HepG2 (cell line): ENCODE results near the gene AP4E1. TPM values are rescaled to one million over a fixed set of nuclear protein-coding genes. Genes with fewer than 3 reads are reported as not detected.

Experiments used
- AFF4 ChIP-seq: sonication (generic); formaldehyde crosslinking; IDR thresholded peaks from 2 replicates; pipeline ENCODE4 v1.4.0; 2020; ENCODE audit warnings: missing genetic modification reagents
- GFI1 ChIP-seq: sonication (generic); formaldehyde crosslinking; IDR thresholded peaks from 2 replicates; pipeline ENCODE4 v1.5.0; 2020; ENCODE audit warnings: missing genetic modification reagents, mild to moderate bottlenecking, borderline replicate concordance
- NPAS2 ChIP-seq: sonication (generic); formaldehyde crosslinking; IDR thresholded peaks from 2 replicates; pipeline ENCODE4 v1.8.0; 2022; ENCODE audit warnings: mild to moderate bottlenecking, missing genetic modification reagents, borderline replicate concordance
- PAF1 ChIP-seq: IDR thresholded peaks from 2 replicates; pipeline ENCODE4 v1.6.1; 2016; ENCODE audit warnings: missing genetic modification reagents, missing compliant biosample characterization
- REPIN1 ChIP-seq: sonication (generic); formaldehyde crosslinking; IDR thresholded peaks from 2 replicates; pipeline ENCODE4 v1.8.0; 2022; ENCODE audit warnings: missing genetic modification reagents, low read depth, mild to moderate bottlenecking, borderline replicate concordance
- RERE ChIP-seq: IDR thresholded peaks from 2 replicates; pipeline ENCODE4 v1.6.1; 2016; ENCODE audit warnings: low read depth, missing genetic modification reagents, missing compliant biosample characterization
- ZNF142 ChIP-seq: sonication (generic); formaldehyde crosslinking; IDR thresholded peaks from 2 replicates; pipeline ENCODE4 v1.4.0; 2020; ENCODE audit warnings: missing genetic modification reagents
- ZNF326 ChIP-seq: sonication (generic); formaldehyde crosslinking; IDR thresholded peaks from 2 replicates; pipeline ENCODE4 v1.4.0; 2020; ENCODE audit warnings: missing genetic modification reagents, borderline replicate concordance
- polyA plus RNA-seq, 8 experiments: library from polyadenylated mRNA; depleted of rRNA in 3 of 8; stranded (reverse) in 7 of 8; unstranded in 1 of 8; fragments of >200 nt; fragmentation: Illumina TruSeq in 4 of 8; extraction: Trizol in 4 of 8; gene quantifications; 2 replicates each; pipeline versions ENCODE4 v1.2.1 to v1.2.3, GENCODE V29; 2011 to 2016; ENCODE audit warnings: low read depth in 4 of 8, missing spikeins in 1 of 8, mixed read lengths in 1 of 8; ENCODE audit not compliant: insufficient read depth in 1 of 8
- total RNA-seq, 5 experiments: library from RNA; depleted of rRNA; stranded (reverse); fragments of >200 nt; fragmentation: Illumina TruSeq; extraction: Trizol; gene quantifications; 2 replicates each; pipeline ENCODE4 v1.2.3, GENCODE V29; 2016; ENCODE audit warnings: low read depth in 1 of 5

AP4E1 gene
- total and polyA plus RNA-seq, 2 of the 13 experiments (the other 11 are each of a cell fraction or from before 2014, with no cell fraction given), result 2.2 to 7.8 TPM

- TF ChIP-seq RERE (CRISPR knock-in tag) (no peak), REPIN1 (no peak), ZNF142 (CRISPR knock-in tag) (no peak), NPAS2 (CRISPR knock-in tag) (no peak), PAF1 (CRISPR knock-in tag) (no peak), GFI1 (no peak), AFF4 (CRISPR knock-in tag) (no peak), ZNF326 (CRISPR knock-in tag) (no peak)
These were observed 23.9 kb upstream of the AP4E1 start (continued) for GRCh38 chr15:50884540-50884939.
